Measurements from ENCODE around the gene NCR3LG1.

- no peak for TF ChIP-seq CTCF (IDR thresholded peaks at IDR 0.05)
- no peak for TF ChIP-seq POLR2A (IDR thresholded peaks at IDR 0.05)
These were observed 43.3 kb downstream of the NCR3LG1 start for GRCh38 chr11:17394743-17395390.
